ENCODE measurements around the gene PIWIL1.
A peak's percentile ranks its signal among the peaks of the same experiment; 100 is the strongest.

PIWIL1 gene

DNA sequence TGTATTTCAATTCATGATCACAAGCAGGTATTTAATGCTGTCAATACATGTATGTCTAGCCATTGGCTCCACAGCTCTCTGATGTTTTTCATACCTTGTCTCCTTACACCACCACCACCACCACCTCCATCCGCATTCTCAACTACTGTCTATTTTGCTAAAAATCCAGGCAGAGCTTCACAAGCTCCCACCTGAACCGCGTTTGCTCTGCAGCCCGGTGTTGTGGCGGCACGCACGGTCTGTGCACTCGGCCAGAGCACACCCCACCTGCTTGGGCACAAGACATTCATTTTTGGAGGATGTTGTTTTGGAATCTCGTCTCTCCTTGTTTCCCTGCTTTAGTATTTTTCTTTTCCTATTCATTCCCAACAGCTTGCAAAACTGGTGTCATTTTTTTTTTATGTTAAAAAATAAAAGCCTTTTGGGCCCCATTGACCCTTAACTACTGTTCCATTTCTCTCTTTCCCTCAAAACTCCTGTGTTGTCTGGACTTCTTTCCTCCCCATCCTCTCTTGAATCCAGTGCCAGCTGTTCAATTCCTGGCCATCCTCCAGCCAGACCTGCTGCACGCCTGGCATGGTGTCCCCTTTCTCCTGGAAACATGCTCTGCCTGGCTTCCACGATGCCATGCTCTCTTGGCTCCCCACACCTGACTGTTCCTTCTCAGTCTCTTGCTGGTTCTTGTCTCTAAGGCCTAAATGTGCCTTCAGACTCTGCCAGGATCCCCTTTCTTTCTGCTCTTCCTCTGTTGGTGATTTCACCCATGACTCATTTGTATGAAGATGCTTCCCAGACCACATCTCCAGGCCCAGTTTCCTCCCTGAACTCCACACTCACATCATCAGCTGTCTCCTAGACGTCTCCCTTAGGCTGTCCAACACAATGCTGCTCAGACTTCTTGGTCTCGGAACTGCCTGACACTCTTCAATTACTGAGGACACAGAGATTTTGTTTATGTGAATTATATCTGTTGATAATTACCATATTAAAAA lies 37.9 kb downstream of the PIWIL1 start:
- DNase-seq: no peak

DNA sequence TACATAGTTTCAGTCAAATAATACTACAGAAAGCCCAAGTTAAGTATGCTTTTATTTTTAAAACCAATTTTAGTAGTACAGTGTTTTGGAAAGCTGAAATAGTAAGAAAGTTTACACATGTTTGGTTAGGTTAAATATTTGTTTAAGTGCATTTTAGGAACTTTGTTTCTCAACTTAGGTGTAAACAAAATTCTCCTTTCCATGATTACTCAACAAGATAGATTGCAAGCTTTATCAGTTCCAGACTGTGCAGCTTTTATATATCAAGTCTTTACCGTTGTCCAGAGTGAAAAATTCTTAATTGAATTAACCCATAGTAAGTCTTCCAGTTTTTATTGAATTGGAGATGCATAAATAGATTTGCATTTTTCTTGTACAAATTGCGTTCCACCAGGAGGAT lies 45.1 kb downstream of the PIWIL1 start:
- no peak for DNase-seq

DNA sequence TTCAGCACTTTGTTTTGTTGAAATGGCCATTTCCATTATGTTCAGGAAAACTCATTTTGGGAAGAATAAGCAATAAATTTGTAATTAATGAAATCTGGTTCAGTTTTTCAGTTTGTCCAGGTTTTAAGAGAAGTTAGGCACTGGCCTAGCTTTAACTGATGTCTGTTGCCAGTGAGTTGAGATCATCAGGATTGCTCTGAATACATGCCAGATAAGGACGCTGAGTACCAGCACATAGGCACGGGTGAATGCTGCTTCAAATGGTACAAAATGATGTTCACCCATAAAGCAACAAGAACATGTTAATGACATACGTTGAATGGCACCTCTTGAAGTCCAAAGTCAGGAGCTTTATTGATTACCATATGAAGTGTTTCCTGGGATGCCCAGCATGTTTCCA lies 46.5 kb downstream of the PIWIL1 start:
- DNase-seq: no peak

DNA sequence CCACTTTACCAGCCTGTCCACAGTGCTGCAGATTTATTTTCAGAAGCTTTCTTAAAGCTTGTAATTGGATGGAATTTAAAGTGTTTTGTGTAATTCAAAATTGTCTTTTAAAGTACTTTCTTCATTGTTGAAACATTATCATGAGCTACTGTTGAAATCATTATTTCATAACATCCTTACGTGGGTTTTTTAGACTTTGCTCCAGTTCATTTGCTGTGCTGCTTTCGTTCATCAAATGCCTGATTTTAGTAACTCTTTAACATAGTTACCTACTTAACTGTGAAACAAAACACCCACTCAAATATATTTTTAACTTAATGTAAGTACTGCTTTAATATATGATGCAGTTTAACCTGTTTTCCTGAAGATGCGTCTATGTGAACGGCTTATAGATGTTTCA lies 47.5 kb downstream of the PIWIL1 start:
- no peak for DNase-seq

DNA sequence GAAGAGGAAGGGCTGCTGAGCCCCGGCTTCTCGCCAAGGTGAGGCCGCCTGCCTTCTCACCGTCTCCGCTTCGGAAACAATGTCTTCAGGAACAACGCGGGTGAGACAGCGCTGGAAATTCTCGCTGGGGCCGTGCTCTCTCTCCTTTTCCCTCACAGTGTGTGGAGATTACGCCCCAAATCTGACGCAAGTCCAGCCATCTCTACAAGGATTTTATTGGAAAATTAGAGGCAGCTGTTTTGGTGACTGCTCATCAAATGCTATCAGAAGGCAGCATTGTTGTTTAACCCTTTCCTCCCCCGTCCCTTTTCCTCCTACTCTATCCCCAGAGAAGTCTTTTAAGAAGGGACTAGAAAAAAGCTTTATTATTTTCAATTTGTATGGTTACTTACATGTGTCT lies 53.5 kb downstream of the PIWIL1 start:
- DNase-seq: peak; percentile 42

DNA sequence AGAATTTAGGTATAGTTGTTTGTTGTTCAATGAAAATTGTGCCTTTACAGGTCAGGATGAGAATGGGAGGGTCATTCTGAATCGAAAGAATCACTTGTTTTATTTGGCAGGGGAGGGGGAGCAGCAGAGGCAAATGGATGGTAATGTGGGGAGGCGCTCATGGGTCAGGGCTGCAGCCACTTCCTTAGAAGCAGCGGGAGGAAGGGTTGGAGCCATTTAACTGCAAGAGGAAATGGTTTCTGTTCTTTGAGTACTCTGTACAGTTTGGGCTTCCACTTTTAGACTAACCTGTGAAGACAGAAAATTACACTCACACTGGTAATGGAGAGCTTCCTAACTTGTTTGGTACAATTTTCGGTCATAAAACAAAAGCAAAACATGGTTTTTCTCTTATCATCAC lies 57.2 kb downstream of the PIWIL1 start:
- DNase-seq: no peak

DNA sequence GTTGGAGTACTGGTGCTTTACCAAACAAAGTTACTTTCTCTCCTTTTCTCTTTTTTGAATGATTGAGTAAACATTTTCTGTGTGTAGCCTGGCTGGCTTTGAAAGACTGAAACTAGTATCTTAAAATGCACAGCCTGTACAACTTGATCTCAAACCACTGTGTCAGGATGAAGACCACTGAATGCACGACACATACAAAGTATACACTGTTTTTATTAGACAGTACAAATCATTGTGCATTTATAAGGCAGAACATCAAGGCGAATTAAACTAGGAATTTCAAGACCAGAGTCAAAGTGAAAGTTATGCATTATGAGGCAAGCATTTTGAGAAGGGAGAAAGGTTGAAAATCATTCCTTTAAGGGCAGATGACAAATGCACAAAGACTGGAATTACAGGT lies 59.0 kb downstream of the PIWIL1 start:
- DNase-seq: no peak

DNA sequence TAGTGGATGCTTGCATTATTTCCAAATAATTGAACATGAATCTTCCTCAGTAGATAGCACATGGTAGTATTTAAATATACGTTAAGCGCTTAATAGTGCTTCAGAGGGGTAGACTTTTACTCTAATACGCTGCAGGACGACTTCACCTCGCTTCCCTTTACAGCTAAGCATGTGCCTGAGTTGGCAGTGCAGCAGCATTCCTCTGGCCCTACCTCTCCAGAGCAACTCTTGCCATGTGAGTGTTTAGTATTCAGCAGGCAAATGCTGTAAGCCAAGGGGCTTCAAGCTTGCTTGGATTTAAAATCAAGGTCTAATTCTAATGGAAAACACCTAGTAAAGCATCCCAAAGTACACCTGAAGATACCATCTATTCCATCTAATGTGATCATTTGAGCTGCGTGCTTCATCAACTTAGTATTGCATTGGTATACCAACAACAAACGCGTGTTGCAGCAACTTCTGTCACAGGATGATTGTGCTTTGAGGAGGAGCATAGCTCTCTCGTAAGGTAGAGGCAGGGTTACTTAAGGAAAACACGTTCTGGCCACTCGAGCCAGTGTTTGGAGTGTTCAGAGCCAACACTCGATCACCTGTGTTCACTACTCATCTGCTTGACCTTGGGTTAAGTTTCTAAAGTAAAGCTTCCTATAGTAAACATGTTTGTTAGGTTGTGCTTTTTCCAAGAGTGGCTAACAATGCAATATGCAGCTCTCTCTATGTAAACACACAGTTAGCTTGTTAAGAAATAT lies 60.6 kb downstream of the PIWIL1 start:
- no peak for DNase-seq

DNA sequence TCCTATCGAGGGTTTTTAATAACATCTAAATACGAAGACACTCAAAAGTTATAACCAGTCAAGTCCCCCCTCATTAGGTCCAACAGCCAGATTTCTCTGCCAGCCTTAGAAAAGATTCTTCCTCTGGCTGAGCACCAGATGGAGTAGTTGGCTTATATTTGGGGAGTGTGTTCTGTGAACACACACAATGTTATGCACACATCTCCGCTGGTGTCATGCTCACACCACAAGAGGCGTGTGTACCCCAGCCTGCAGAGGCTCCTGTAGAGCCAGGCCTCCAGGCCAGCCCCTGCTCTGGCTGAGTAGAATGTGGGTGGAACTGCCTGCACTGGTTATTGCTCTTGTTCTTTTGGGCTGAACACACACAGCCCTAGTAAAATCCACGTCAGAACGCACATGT lies 64.0 kb downstream of the PIWIL1 start:
- DNase-seq: peak; percentile 63

DNA sequence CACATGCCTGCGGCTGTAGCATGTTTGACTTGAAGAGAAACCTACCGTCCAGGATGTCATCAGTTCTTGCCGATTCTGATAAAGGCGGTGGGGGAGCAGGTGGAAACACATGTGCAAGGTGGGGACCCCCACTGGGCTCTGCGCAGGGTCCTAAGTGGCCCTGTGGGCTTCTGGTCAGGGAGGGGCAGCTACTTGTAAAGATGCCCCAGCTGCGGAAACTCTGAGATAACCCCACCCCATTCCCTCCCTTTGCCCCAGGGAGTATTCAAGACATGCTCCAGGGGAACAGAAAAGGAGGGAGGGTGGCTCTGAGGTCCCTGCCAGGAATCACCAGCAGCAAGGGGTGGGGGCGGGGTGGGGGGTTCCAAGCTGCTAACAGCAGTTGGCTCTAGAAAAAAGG lies 67.6 kb downstream of the PIWIL1 start:
- no peak for DNase-seq

DNA sequence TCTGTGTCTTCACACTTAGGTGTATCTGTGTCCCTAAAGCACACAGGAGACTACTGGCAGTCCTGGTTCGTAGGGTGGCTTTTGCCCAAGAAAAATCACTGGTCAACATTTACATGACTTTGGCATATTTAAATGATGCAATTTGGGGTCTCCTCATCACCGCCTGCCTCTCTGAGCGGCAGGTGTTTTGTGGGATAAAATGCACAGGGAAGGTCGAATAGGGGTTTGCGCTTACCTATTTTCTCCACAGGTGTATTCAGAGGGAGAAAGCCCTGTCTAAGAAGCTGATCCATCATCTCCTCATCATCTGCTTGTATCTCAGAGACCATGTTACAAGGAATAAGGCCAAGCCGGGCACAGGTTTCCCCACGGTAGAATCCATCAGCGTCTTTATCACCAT lies 74.7 kb downstream of the PIWIL1 start:
- DNase-seq: no peak

DNA sequence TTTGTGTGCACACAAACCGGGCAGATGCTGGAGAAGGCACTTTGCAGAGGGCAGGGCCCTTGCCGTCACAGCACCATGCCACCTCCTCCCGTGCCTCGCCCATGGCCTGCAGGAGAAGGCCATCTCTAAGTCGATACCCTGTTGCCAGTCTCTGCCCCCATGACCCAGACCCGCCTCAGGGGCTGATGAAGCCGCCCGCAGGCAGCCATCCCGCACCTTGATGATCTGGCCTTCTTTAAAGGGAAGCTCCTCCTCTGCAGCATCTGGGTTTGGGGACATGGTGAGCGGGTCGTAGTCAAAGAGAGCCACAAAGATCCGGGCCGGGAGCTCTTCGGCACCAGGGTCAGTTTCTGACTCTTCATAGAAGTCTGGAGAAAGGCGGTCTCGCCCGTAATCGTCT lies 76.2 kb downstream of the PIWIL1 start:
- no peak for DNase-seq

DNA sequence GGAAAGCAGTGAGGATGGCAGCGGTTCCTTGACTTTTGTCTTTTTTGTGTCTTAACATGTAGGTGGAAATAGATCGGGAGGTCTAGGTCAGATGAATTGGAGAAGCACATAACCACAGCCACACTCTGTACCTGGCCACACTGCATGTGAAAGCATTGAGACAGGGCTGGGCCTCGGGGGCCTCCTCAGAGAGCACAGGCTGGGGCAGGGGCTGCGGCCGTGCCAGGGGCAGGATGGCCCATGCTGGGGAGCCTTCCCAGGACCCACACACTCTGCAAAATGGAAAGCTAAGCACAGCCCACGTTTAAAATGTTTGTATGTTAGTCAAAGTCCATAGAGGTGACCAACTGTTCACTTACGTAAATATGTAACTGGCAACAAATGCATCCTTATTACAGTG lies 76.7 kb downstream of the PIWIL1 start:
- no peak for DNase-seq

DNA sequence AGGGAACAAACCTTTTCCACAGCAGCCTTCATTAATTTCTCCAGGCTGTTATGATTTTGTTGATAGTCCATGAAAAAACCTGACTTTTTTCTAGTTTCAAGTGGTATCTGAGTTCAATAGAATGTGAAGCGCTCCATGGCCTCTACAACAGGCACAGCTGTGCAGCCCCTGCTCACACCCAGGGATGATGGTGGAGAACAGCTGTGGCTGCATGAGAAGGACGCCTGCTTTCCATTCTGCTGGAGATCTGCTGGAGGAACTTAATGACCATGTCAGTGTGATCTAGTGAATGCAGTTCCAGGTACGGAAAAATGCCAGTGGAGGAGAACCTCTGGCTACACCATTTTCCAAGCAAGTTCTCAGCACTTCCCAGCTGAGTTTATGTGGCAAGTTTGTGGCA lies 80.6 kb downstream of the PIWIL1 start:
- DNase-seq: no peak

DNA sequence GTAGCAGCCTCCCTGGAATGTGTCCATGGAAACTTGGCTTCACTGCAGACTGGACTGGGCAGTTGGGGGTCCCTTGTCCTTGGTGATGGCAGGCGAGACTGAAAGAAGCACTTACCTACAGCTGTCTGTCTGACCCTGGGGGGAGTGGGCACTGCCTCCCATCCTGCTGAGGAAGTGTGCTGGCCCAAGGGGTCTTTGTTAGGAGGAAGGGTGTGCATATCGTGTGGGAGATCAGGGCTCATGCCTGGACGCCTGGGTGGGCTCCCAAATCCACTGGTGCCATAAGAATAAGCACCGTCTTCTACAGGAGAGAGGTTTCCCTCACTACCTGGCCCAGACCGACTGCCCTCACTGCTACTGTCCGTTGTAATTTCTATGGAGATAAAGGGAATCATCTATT lies 81.4 kb downstream of the PIWIL1 start:
- no peak for DNase-seq

DNA sequence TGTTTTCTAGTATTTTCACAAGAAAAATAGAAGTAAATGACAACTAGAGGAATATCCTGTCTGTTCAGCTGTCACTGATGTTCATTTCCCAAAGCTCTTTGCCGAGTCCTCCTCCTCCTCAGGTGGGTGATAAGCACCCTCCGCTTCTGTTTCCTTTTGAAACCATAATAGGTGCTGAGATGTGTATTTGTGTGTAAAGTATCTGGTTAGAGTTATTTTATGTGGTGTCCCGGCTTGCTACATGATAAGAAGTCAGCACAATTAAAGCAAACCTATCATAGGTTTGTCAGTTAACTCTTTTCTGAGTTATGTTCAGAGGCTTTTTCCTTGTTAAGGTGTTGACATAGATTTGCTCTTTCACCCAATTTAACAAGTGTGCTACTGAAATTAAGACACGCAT lies 82.4 kb downstream of the PIWIL1 start:
- no peak for DNase-seq

DNA sequence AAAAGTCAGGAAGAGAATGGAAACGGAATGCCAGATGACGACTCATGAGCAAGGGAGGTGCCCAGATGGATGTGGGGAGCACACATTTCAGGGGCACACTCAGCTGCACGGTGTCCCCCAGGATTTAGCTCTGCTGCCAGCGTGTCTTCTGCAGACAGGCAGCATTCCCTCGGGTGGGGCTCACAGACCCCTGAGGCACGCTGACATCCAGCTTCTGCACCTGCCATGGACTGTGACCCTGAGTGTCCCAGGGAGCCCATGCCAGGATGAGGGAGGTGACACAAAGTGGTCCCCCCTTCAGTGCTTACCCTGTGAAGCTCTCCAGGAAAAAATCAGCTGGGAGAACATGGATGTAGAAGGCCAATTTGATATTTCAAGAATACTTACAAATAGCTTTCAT lies 84.2 kb downstream of the PIWIL1 start:
- DNase-seq: no peak
